ENCODE data around the gene ZFHX3. TPM values are rescaled to one million over a fixed set of nuclear protein-coding genes. Genes with fewer than 3 reads are reported as not detected.
A peak's percentile ranks its signal among the peaks of the same experiment; 100 is the strongest.

Gene ZFHX3
- total and polyA plus RNA-seq, 11 donors: 3.8 to 21.6 (median 13.6) TPM

GRCh38 chr16:72974142-72974769 is 73.7 kb downstream of the ZFHX3 start:
- peaks cover 0 to 55% (median 28%) of the 10 kb centered on the region in 12 donors for H3K4me1 ChIP-seq
- no peaks in the 10 kb centered on the region for H3K9me3 ChIP-seq
- WGBS, 4 donors: 68 to 84% (median 75%) methylated on average over 13 of the region's 13 CpGs
- no peak overlapping the region for H3K4me3 ChIP-seq
- no peaks in the 10 kb centered on the region for H3K27me3 ChIP-seq
- no peak overlapping the region for H3K27ac ChIP-seq
- DNase-seq (no peak), ATAC-seq (peak; percentile 36 to 60 (median 51))
- TF ChIP-seq CTCF (IDR thresholded peaks at IDR 0.05) (no peak), POLR2A (IDR thresholded peaks at IDR 0.05) (no peak)
- intact Hi-C loops (cut with DNase I): no loop called here
- H3K36me3 ChIP-seq: no peaks in the 10 kb centered on the region

- 87 to 97% (median 96%) methylated on average over 7 of the region's 7 CpGs for WGBS, 4 donors
- no peak overlapping the region for H3K27ac ChIP-seq
- intact Hi-C loops (cut with DNase I): no loop called here
Observed at GRCh38 chr16:72972878-72973571, 74.9 kb downstream of the ZFHX3 start.

GRCh38 chr16:72971370-72971769 is 76.6 kb downstream of the ZFHX3 start:
- DNase-seq: no peak
- Histone ChIP-seq H3K27ac (no peak overlapping the region), H3K36me3 (no peaks in the 10 kb centered on the region), H3K4me1 (peaks cover 0 to 37% (median 14%) of the 10 kb centered on the region in 12 donors), H3K9me3 (no peaks in the 10 kb centered on the region), H3K27me3 (no peaks in the 10 kb centered on the region), H3K4me3 (no peak overlapping the region)
- TF ChIP-seq POLR2A (IDR thresholded peaks at IDR 0.05) (no peak), CTCF (IDR thresholded peaks at IDR 0.05) (no peak)
- 89 to 93% (median 91%) methylated on average over 5 of the region's 5 CpGs for WGBS, 4 donors
- intact Hi-C loops (cut with DNase I): no loop called here
- no peak for ATAC-seq

More at GRCh38 chr16:72972878-72973571, 74.9 kb downstream of the ZFHX3 start:
- TF ChIP-seq CTCF (IDR thresholded peaks at IDR 0.05) (no peak), POLR2A (IDR thresholded peaks at IDR 0.05) (no peak)
- DNase-seq (no peak), ATAC-seq (no peak)
- peaks cover 0 to 48% (median 27%) of the 10 kb centered on the region in 12 donors for H3K4me1 ChIP-seq
- H3K4me3 ChIP-seq: no peak overlapping the region
- H3K27me3 ChIP-seq: no peaks in the 10 kb centered on the region
- no peaks in the 10 kb centered on the region for H3K36me3 ChIP-seq
- no peaks in the 10 kb centered on the region for H3K9me3 ChIP-seq

- peaks cover 0 to 30% (median 9%) of the 10 kb centered on the region in 12 donors for H3K4me1 ChIP-seq
- no peaks in the 10 kb centered on the region for H3K36me3 ChIP-seq
- H3K27me3 ChIP-seq: no peaks in the 10 kb centered on the region
- DNase-seq (no peak), ATAC-seq (no peak)
- TF ChIP-seq POLR2A (IDR thresholded peaks at IDR 0.05) (no peak), CTCF (IDR thresholded peaks at IDR 0.05) (no peak)
- WGBS, 4 donors: 93 to 97% (median 94%) methylated on average over 5 of the region's 5 CpGs
- no peaks in the 10 kb centered on the region for H3K9me3 ChIP-seq
- no peak overlapping the region for H3K4me3 ChIP-seq
- H3K27ac ChIP-seq: no peak overlapping the region
- intact Hi-C loops (cut with DNase I): no loop called here
Observed at GRCh38 chr16:72970656-72971055, 77.3 kb downstream of the ZFHX3 start.

Data from heart left ventricle (tissue), 16 donors.